NCI-H1694 (cell line): ENCODE measurements around the gene BTBD9.

Experiments
- DNase-seq: peaks from one replicate; lab custom pipeline; 2025; lab: John Stamatoyannopoulos, UW

The BTBD9 gene

GRCh38 chr6:38481211-38481836 is 158.4 kb downstream of the BTBD9 start:
- DNase-seq = no peak

- DNase-seq = no peak
These were observed 159.7 kb downstream of the BTBD9 start for GRCh38 chr6:38480036-38480435.

GRCh38 chr6:38479331-38479730 is 160.4 kb downstream of the BTBD9 start:
- DNase-seq = no peak

GRCh38 chr6:38477680-38478260 is 162.0 kb downstream of the BTBD9 start:
- no peak for DNase-seq

GRCh38 chr6:38476888-38477287 is 162.8 kb downstream of the BTBD9 start:
- no peak for DNase-seq

GRCh38 chr6:38476141-38476540 is 163.6 kb downstream of the BTBD9 start:
- DNase-seq = no peak

- DNase-seq = no peak
These were observed 169.2 kb downstream of the BTBD9 start for GRCh38 chr6:38470548-38470947.

- DNase-seq = no peak
These were observed 172.2 kb downstream of the BTBD9 start for GRCh38 chr6:38467566-38467965.

GRCh38 chr6:38460186-38460585 is 179.5 kb downstream of the BTBD9 start:
- no peak for DNase-seq

- DNase-seq = no peak
These were observed 180.4 kb downstream of the BTBD9 start for GRCh38 chr6:38459291-38459690.

- DNase-seq = no peak
These were observed 185.9 kb downstream of the BTBD9 start for GRCh38 chr6:38453861-38454260.

GRCh38 chr6:38452816-38453660 is 186.7 kb downstream of the BTBD9 start:
- no peak for DNase-seq

- DNase-seq = no peak
These were observed 189.0 kb downstream of the BTBD9 start for GRCh38 chr6:38450717-38451116.

GRCh38 chr6:38445925-38446324 is 193.8 kb downstream of the BTBD9 start:
- no peak for DNase-seq

- no peak for DNase-seq
These were observed 194.4 kb downstream of the BTBD9 start for GRCh38 chr6:38445336-38445735.

GRCh38 chr6:38443352-38444144 is 196.2 kb downstream of the BTBD9 start:
- no peak for DNase-seq

GRCh38 chr6:38438097-38438496 is 201.6 kb downstream of the BTBD9 start:
- DNase-seq = no peak

- no peak for DNase-seq
These were observed 202.8 kb downstream of the BTBD9 start for GRCh38 chr6:38436726-38437465.

- no peak for DNase-seq
These were observed 204.4 kb downstream of the BTBD9 start for GRCh38 chr6:38435330-38435729.

GRCh38 chr6:38434051-38434450 is 205.7 kb downstream of the BTBD9 start:
- DNase-seq = no peak

GRCh38 chr6:38432479-38432878 is 207.2 kb downstream of the BTBD9 start:
- DNase-seq = no peak

- no peak for DNase-seq
These were observed 207.7 kb downstream of the BTBD9 start for GRCh38 chr6:38432079-38432478.
